ENCODE data around the gene EDN2.

Gene EDN2

GRCh38 chr1:41484402-41485241, at the start of gene EDN2:
TSS of gene EDN2 (minus strand) at chr1:41484683. CDS start at chr1:41484601, 82 bp downstream.
- DNase-seq (ENCODE audit: low spot score) = no peak

- no peak for DNase-seq (ENCODE audit: low spot score)
Measured at GRCh38 chr1:41533731-41534080, 49.2 kb upstream of the EDN2 start.

DNA sequence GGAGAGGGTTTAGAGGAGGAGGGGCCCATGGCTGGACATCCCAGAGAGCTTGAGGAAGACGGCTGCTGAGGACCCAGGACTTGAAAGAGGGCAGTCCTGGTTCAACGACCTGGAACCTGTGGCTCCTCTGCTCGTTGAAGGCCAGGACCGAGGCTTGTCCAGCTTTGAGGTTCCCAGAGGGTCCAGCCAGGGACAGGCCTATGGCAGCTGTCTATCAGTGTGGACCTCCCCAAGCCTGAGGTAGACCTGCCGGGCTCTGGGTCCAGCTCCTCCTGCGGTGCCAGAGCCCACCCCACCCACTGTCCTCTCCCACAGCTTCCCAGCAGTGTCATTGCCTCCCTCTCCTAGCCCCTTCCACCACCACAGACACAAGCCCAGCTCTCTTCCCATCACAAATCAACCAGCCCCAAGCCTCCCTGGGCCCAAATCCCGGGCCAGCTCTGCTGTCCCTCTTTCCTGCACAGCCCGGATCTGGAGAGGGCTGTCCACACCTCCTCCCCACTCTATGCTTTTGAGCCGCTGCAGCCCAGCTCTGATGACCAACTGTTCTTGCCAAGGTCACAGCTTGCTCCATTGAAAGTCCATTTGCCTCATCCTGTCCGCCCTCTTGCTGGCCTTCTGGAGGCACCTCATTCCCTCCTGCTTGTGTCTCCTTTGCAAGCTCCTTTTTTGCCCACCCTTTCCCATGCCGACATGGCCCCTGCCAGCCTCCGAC, 48.7 kb upstream of the EDN2 start:
- no peak for DNase-seq (ENCODE audit: low spot score)

- no peak for DNase-seq (ENCODE audit: low spot score)
Measured at GRCh38 chr1:41532206-41532975, 47.9 kb upstream of the EDN2 start.

DNA sequence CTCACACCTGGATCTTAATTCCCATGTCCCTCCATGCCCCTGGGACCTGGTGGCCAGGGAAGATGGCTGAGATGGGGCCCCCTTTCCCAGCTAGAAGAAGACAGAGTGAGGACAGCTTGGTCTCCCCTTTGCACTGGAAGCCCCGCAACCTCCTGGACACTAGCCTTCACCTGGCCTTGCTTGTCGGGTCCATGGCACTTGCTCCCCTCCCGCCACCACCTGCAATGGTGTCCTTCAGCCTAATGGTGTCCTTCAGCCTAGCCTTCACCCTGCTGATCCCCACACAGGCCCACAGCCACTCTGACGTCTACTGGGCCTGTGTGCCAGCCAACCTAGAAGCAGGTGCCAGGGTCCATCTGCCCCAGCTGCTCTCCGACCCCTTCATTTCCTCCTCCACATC, 45.9 kb upstream of the EDN2 start:
- no peak for DNase-seq (ENCODE audit: low spot score)

DNA sequence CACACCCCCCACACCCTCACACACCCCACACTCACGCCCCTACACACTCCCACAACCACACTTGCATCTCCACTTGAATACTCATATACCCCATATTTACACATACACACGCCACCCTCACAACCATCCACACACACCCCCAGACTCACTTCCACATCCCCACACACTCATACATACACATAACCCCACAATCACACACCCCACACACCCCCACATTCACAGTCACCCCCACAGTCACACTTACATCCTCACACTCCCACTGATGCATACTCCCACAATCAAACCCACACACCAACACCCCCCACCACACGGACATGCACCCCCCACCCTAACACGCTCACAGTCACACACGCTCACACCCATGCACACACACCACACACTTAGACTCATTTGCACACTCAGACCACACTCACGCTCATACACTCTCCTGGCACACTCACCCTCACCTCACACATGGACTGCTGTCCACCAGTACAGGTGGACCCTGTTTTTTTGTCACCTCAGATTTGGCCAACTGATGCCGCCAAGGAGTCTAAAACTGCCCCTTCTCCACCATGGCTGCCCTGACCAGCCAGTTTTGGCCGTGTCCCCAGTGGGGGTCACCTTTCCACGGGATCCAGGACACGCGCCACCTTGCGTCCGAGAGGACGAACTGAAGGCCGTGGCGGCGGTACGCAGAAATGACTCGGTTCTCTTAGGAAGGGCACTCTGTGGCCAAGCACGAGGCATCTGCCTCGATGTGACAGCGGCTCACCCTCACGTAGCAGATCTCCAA, 45.3 kb upstream of the EDN2 start:
- DNase-seq (ENCODE audit: low spot score) = no peak

GRCh38 chr1:41528726-41529605, 44.5 kb upstream of the EDN2 start:
- no peak for DNase-seq (ENCODE audit: low spot score)

- DNase-seq (ENCODE audit: low spot score) = no peak
Measured at GRCh38 chr1:41528106-41528505, 43.6 kb upstream of the EDN2 start.

GRCh38 chr1:41526956-41527561, 42.6 kb upstream of the EDN2 start:
- no peak for DNase-seq (ENCODE audit: low spot score)

DNA sequence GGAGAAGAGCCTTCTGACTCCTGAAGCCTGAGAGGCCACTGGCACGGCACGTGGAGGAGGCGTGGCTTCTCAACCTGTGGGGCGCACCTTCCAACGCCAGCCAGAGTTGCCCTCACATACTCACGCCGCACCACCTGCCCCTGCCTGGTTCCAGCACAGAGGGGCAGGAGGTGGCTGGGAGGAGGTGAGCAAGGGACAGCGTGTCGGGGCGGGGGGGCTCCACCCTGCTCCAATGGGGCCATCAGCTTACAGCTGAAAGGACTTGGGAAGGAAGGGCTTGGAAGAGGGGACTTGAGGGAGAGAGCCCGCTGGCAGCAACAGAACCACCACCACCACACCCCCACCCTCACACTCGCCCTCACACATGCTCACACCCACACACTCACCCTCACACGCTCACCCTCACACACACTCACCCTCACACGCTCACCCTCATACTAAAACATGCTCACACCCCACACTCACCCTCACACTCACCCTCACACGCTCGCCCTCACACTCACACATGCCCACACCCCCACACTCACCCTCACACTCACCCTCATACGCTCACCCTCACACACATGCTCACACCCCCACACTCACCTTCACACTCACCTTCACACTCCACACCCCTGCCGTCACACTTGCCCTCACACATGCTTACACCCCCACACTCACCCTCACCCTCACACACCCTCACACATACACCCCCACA, 41.6 kb upstream of the EDN2 start:
- no peak for DNase-seq (ENCODE audit: low spot score)

DNA sequence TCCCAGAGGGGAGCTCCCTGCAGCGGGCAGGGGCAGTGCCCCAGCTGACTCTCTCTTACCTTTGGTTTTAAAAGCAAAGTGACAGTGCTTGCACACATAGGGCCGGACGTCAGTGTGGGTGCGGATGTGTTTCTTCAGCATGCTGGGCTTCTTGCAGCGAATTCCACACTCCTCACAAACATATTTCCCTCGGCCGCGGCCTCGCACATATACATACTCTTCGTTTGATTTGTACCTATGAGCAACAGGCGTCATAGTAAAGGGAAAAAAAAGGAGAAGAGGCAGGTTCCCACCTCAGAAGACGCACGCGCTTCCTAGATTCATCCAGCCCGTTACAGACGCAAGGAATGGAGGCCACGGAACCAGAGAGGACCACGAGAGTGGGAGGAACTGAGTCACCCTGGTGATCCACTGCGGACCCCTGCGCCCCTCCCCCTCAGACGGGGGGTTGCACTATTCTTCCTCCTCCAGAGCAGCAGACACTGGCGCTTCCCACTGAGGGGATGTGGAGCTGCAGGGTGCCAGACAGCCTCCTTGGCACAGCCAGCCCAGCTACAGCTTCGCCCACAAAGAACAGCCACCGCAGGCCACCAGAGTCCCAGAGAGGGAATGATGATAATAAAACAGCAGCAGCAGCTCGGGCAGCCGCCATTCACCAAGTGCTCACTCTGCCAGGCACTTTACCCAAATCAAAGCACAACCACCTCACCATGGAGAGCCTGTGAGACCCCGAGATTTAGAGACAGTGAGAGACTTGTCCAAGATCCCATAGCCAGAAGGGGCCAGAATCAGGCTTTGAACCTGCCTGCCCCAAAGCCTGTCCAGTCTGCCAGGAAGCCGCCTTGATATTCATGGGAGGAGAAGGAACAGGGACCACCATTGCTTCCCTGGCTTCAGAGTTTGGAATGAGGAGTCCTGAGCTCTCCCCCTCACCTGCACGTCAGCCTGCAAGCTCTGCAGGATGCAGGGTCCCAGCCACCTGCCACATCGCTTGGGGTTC, 40.5 kb upstream of the EDN2 start:
- DNase-seq (ENCODE audit: low spot score) = no peak

GRCh38 chr1:41523949-41524675, 39.6 kb upstream of the EDN2 start:
- DNase-seq (ENCODE audit: low spot score) = no peak

- no peak for DNase-seq (ENCODE audit: low spot score)
Measured at GRCh38 chr1:41523071-41523470, 38.6 kb upstream of the EDN2 start.

DNA sequence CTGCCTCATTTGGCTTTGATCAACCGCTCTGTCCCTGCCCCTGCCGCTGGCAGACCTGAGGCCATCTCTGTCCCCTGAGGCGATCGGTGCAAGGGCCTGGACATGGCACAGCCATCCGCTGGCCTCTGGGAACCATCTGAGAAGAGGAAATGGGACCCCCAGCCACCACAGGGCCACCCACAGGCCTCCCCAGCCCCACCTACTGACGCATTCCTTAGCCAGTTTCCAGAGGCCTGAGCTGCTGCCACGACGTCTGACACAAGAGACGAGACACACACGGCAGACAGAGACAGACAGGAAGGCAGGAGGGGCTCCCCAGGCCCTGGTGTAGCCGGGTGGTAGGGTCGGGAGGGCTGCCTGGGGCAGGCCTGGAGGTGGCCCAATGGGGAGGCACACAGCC, 37.3 kb upstream of the EDN2 start:
- no peak for DNase-seq (ENCODE audit: low spot score)

DNA sequence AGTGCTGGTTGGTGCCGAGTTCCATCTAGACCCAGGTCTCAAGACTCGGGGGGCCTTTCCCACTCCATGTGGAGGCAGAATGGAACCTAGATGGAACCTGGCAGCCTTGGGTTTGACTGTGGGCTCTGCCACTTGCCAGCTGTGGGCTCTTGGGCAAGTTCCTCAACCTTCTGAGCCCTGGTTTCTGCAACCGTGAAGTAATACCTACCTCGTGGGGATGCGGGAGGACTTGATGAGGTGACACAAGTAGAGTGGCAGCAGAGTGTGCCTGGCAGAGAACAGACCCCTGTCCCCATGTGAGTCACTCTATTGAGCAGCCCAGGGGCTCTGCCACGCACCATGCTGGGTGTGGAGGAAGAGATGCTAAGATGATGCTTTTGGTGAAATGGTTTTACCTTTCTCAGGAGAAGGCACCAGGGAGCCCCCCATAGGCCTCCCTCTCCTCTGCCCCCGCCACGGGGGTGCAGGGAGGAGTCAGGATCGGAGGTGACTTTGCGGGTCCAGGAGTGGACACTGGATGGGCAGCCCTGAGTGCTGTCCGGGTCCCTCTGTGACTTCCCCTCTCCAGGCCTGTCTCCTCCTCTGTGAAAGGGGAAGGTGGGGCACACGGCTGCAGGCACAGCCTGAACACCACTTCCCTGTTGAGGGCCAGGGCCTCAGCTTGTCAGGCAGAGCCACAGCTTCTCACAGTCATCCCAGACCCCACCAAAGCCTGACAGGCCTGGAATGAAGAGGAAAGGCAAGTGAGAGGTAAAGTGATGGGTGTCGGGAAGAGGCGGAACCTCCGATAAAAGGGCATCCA, 36.7 kb upstream of the EDN2 start:
- no peak for DNase-seq (ENCODE audit: low spot score)

DNA sequence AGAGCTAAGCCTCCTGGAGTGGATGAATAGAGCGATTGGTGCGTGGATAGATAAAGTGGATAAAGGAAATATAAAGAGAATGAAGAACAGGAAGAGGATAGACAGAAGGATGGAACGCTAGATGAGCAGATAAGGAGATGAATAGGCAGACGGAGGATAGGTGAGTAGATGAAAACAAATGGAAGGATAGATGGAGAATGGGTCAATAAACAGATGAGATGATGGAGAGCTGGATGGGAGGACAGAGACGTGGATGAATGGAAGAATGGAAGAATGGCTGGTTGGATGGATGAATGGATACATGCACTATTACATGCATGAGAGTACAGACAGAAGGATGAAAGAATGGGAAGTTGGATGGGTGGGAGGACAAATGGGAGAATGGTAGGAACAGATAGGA, 35.2 kb upstream of the EDN2 start:
- no peak for DNase-seq (ENCODE audit: low spot score)

DNA sequence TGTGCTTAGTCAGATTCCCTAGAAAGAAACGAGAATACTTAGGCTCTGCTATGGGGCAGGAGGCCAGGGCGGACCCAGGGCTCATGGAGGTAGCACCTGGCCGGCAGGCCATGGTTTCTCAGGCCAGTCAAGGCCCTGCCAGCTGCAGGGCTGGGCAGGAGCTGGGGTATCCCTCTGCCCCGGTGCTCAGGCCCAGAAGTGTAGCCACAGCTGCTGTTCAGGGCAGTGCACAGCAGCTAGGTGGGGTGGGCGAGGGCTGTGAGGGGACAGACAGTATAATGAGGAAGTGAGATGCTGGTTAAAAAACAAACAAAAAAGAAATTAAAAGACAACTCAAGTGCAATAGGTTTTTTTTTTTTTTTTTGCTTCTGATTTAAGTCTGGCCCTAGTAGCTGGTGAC, 34.0 kb upstream of the EDN2 start:
- no peak for DNase-seq (ENCODE audit: low spot score)

Data from CD4-positive, alpha-beta T cell treated with Interleukin-15 for 4 hours (primary cell).